CD1c-positive myeloid dendritic cell (primary cell): Measurements from ENCODE around the gene TMEM117.

Experiments used
- DNase-seq: peaks from one replicate; pipeline ENCODE4 v3.0.0-alpha.2; 2016; ENCODE audit errors: extremely low spot score

TMEM117 gene

DNA sequence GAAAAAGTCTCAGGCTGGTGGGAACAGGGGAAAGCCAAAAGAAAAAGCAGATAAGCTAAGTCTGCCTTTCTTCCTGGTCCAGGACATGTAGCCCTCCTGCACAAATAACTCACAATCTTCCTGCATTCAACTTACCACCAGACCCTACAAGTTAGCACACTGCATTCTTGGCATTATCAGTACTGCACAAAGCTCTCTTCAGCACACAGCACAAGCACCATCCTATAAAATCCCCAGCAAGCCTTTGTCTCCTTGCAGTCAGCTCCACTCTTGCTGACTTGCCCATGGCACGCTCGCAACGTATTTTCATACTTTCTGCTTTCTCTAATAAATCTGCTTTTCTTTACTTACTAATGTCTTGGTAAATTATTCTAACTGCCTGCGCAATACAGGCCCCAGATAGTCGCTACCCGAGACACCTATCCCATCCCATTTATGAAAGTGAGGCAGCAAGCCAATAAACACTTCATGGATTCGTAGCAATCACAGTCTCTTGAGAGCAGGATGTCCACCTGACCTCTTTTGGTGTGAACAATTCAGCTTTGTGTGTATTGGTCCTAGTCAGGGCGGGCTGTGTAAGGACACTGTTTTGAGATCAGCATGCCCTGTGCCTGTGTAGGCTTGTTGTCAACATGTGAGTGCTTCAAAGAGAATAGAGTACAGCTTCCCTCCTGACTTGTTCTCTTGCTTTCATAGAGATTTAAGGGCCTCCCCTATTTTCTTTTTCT is 49.0 kb downstream of the TMEM117 start:
- no peak for DNase-seq

DNA sequence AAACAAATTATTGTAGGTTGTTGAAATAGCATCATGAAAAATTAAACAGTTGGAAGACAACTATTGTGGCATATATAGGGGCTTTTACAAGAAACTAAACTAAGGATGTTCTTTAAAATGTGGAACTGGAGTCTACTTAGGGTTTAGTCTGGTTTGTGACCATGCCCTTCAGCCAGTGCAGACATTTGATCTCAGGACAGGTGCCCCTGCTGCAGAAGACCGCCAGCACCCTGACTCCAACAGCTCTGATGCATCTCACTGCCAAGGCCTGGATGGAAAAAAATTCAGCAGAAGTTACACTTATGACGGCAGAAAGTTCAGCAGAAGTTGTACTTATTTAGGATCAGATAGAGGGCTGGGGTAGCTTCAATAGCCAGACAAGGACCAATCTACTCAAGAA is 51.5 kb downstream of the TMEM117 start:
- no peak for DNase-seq

DNA sequence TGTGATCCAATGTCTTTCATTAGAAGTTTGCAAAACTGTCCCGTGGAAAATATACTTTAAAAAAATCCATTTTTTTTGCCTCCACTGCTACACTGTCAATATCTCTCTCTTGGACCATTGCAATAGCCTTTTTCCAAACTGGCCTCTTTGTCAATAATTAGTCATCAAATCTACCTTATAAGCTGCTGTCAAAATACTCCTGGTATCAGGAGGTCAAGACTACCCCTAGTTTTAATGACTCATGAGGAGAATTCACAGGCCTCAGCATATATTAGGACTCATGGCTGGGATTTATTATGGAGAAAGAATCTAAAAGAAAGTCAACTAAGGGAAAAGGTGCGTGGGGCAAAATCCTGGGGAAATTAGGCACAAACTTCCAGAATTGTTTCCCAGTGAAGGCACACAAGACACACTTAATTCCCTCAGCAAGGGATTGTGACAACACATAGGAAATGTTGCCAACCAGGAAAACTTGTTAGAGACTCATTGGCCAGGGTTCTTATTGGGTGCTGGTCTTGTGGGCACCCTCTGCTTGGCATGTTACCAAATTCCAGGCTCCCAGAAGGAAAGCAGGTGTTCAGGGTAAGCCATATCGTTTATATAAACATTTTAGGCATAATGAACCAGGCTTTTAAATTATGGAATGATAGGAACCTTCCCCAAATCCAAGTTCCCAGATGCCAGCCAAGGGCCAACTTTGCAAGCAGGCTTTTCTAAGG is 56.1 kb downstream of the TMEM117 start:
- no peak for DNase-seq

DNA sequence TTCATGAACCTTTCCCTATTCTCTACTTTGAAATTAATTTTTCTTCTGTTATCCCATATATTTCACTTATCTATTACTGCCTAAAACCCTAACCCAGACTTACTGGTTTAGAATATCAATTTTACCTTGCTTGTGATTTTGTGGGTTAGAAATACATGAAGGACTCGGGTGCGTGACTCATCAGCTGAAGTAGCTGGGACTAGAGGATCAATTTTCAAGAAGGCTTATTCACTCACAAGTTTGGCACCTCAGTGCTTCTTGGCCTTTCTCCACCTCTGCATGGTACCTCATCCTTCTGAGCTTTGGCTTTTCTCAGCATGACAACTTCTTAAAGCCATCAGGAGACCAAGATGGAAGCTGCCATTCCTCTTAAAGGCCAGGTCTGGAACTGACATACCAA is 57.8 kb downstream of the TMEM117 start:
- DNase-seq = no peak

DNA sequence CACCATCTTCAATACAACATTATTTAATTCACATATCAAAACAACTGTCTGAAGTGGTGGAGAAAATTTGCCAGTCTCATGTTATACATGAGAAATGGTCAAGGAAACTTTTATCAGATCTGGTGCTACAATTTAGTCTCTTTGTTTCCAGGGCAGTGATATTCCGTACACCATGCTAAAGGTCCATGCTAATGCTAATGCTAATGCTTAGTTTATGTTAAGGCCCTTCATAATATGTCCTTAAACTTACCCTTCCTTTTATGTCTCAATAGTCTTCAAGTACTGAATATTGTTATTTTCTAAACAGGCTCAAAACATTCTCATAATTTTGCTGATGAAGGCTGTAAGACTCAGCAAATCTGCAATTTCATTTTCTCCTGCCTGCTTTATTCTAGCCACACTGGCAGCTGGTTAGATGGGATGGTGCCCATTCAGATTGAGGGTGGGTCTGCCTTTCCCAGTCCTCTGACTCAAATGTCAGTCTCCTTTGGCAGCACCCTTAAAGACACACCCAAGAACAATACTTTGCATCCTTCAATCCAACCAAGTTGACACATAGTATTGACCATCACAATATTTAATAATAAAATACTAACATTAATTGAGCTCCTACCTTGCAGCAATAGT is 59.8 kb downstream of the TMEM117 start:
- DNase-seq = no peak

DNA sequence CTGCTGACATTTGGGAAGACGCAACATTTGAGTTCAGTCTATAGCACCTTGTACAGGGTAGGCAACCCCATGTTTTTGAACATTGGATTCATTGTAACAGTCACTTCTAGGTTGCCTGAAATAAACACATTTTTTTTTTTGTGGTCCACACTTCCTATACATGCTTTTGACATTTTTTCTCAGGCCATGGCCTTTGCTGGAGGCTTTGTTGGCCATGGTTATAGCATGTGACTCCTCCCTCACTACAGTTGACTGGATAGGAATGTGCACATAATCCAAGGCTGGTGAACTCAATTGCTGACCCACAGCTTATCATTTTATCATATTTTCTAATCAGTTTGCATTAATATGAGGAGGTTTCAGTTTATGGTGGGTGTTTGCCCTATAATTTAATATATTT is 60.6 kb downstream of the TMEM117 start:
- DNase-seq = no peak

DNA sequence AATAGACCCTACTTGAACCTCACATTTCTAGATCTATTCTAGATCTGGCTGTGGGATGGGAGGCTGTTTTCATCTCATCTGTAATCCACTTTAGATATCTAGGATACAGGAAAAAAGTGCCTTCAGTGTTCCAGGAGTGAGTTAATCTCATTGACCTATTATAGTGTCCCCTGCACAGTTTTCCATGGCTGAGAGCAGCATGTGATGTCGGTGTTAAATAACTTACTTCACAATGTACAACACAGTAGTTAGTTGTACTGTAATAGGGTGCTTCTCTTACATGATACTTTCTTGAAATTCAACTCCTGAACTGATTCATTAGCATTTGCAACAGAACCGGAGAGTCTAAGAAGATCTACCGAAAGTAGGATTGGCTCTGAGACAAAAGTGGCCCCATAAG is 62.6 kb downstream of the TMEM117 start:
- no peak for DNase-seq

DNA sequence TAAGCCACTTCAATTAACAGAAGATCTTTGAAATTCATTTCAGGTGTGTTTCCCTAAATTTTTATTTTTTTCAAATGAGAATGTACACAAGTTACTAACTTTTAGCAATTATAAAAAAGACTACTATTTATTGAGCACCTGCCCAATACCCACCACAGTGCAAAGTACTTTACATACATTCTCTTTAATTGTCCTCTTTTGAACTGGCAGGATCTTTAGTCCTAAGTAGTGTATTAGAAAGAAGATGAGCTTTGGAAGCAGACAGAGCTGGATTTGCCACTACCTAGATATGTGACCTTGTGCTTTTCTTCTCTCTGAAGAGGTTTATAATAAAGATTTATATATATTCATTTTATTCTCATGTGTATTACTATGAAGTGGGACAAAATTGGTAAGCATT is 63.7 kb downstream of the TMEM117 start:
- DNase-seq = no peak

DNA sequence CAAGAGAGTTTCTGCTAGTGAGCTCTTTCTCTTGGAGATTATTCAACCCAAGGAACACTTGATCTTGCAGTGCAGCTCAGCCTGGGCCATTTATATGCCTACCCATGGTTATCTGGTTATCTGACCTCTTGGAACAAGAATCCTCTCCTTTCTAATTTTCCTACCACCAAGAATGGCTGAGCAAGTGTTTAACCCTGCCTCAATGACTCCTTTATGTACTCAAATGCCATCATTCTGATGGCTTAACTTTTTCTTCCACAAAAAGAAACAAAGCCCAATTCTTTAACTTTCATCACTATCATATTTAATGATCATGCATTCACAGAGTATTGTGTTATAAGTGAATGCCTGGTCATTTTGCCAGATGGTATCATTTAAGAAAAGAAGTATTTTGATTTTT is 67.8 kb downstream of the TMEM117 start:
- DNase-seq = no peak

DNA sequence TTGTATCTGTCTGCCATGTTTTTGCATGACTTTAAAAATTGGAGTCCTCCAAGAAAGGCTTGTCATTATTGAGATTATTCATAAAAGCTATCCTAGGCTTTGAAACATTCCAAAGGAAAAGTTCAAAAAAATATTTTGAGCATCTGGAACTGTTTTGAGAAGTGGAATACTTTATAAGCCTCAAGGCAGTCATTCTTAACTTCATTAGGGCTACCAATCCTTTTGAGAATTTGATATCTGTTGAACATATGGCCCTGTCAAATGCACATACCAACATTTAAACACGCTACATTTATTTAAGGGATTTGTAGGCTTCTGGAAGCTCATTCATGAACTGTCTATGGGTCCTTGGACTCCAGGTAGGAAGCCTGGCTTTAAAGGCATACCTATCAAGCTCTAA is 77.0 kb downstream of the TMEM117 start:
- DNase-seq = no peak

DNA sequence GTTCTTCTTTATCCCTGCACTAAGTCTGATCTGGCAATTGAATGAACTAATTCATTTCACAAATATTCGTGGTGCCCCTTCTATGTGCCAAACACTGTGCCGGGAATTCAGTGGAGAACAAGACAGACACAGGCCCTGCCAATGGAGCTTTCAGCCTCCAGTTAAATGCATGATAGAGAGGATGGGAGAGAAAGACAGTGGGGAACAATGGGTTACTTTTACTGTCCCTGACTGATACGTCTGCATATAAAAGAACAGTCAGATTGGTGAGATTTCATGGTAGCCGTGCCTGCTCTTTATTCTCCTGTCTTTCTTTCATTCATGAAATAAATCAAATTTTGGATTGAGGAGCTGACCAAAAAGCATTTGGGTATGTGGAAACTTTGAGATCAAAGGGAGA is 78.5 kb downstream of the TMEM117 start:
- no peak for DNase-seq

DNA sequence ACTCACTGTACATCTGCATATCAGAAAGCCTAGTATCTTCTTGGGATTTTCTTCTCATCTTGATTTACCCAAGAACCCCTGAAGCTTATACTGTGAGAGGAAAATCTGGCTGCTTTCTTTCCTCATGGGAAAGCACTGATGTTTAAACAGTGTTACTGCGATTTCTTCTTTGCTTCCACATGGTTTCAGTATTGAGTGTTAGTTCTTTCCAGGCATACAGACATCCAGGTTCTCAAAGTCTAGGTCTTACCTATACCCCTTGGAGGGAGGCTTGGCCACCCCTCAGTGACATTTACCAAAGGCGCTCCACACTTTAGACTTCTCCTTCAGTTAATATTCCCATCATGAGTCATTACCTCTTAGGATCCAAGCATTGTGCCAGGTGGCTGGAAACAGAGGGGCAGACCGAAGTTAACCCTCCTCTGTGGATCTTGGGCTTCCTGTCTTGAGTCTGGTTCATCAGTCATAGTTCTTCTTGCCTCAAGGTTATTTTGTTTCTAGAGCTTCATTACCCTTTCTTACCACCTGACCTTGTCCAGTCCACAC is 79.1 kb downstream of the TMEM117 start:
- DNase-seq = no peak

DNA sequence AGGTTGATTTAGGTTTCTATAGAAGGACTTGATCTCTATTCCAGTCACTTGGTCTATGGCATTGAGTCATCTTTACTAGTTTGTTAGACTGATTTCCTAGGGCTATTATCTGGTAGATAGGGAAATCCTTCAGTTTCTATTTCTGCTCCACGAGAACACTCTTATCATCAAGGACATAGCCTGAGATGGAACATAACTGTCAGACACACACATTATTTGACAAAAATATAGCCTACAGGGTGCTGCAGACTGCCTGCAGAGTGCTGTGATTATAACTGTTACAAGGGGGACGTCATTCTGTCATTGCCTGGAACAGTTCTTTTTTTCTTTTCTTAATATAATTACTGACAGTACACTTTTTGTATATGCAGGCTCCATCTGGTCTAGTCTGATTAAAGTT is 82.0 kb downstream of the TMEM117 start:
- DNase-seq = no peak

DNA sequence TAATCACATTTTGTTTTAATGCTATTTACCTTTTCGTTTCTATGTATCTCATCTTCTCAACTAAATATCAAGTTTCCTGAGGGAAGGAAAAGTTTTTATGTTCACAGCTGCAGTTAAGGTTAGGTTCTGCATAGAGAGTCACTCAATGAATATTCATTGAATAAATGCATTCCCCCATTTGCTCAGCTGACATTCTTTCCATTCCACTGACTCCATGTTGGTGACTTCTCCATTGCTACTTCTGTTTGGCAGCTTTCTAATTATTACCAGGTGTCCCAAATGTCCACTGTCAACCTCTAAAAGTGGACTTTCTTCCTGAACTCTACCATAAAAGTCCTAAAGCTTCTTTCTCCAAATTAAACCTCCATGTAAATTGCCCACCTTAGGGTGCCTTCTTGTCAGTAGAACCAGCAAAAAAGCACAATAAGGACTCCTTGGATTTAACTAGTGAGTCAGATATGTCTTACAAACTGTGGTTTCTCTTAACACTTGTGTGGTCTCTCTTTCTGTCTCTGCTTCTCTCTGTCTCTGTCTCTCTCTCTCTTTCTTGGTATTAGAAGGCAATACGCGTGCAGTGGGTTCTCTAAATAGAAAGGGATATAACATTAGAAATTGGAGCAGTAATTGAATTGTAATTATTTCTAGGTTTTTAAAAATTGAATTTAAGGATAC is 85.9 kb downstream of the TMEM117 start:
- no peak for DNase-seq

DNA sequence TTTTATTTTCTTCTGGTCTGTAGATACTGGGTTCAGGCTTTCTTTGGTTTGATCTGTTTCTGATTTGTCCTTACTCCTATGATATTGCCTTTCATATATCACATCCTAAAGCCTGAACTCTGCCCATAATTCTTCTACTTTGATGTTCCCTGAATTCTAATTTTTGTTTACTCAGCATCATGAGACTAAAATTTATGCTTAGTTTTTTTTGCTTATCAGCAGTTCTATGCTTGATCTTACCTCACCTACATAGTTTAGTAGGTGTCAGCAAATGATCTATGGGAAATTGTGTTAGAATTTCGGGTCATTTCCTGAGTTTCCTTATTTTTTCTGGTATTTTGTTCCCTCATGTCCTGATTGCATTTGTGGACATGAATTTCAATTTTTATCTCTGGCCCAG is 94.2 kb downstream of the TMEM117 start:
- no peak for DNase-seq

DNA sequence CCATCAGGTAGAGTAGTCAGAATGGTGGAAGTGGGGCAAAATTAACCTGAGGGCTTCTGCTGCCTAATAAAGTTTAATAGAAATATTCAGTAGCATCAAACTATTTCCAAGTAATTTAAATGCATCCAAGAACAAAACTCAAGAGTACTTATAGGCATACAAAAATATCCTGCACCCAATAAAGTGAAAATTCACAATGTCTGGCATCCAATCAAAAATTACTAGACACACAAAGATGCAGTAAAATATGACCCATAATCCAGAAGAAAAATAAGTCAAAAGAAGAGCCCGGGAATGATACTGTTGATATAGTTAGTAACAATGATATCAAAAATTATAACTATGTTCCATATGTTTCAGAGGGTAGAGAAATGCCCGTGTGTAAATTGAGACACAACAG is 95.3 kb downstream of the TMEM117 start:
- DNase-seq = no peak

DNA sequence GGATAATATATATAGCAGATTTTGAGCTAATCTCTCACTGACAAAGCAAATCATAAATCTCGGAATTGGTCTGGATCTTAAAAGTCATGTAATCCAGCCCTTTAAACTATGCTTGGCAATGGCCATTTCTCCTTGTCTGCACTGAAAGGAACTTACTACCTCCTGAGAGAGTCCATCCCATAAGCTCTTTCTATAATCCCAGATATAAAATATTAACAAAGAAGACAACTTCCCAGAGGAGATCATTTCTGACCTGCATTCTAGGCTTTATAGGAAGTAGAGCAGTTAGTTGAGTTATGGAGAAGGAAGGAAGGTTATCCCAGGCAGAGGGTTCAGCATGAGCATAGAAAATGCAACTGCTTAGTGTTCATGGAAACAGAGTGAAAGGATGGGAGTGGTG is 99.7 kb downstream of the TMEM117 start:
- no peak for DNase-seq

DNA sequence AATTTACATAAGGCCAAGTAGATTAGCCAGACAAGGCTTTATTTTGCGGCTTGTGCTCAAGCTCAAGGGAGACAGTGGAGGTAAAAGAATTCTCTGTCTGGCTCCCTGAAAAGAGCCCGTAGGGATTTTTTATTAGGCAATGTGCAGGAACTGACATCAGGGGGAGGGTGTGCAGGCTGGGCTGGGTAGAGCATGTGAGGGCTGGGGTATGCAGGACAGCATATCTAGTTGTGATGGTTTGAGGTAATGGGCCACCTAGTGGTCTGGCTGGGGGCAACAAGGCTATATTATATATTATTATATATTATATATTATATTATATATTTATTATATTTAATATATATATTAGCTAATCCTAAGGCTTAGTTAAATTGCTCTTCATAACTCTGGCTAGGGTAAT is 102.1 kb downstream of the TMEM117 start:
- no peak for DNase-seq

DNA sequence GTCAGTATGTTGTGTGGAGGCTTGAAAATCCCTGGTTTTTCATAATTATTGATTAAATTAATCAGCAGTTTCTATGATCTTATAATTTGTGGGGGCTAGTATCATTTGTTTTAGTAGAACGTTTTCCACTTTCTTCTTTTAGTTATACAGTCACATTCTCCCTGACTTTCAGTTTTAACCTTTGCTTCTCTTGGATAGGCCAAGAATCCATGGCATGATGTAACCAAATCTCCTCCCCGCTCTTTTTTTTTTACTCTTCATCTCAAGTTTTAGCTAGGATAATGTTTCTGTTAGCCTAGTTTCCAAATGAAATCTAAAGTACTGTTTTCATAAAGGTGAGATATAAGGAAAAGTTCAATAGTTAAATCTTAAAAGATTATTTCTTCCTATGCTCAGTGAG is 106.5 kb downstream of the TMEM117 start:
- DNase-seq = no peak

DNA sequence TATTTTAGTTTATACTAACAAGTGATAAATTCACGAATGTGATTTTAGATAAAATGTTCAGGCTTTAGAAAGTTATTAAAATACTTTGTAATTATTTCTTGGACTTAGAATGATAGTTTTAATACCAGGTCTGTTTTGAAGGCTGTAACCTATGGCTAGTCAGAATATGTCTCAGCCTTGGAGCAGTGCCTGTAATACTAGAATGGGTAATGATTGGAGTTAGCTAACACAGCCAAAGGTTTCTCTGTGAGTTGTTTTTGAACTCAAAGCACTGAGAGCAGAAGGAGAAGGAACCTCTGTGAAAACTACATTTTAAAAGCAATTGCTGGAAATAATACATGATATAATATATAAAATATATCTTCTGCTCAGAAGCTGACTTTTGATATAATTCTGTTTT is 110.1 kb downstream of the TMEM117 start:
- no peak for DNase-seq

DNA sequence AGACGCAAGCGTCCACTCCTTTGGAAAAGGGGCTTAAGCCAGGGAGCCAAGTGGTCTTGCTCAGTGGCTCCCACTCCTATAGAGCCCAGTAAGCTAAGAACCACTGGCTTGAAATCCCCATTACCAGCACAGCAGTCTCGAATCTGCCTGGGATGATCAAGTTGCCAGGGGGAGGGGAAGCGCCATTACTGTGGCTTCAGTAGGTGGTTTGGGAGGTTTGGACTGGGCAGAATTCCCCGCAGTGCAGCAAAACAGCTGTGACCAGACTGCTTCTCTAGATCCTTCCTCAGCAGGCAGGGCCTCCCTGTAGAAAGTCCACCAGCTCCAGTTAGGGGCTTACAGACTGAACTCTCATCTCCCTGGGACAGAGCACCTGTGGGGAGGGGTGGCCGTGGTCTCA is 115.4 kb downstream of the TMEM117 start:
- no peak for DNase-seq

DNA sequence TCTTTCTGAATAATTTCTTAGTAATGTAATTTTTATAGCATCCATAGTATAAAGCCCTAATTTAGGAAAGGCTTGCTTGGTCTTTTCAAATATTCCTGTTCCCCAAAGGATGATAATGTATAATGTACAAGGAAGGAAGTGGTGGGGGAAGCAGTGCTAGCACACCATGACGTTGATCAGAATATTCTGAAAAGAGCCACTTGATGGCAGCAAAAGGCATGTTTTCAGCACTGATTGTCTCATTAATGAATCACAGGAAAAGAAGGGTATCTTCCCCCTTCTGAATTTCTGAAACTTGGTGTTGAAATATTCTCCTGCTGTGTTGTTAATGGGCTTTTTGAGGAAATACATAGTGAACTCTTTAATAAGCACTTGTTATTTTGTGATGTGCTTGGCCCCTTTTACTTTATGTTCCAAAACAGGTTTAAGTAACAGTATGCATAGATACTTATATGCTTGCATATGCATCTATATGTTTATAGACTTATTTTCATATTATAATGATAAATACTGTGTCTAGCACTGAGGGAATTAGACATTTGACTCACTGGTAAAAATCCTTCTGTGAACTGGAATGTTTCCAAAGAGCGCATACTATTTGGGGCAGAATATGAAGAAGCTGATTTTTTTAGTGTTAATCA is 122.0 kb downstream of the TMEM117 start:
- peak; percentile 56 for DNase-seq
